B cell (primary cell): ENCODE results near the gene ABCG2. TPM values are rescaled to one million over a fixed set of nuclear protein-coding genes. Genes with fewer than 3 reads are reported as not detected.

Source experiments
- ATAC-seq: fragments of 200-7000 bp; cut with Tn5 transposase; one replicate; pipeline ENCODE4 v1.10.0; 2021; ENCODE audit warnings: low read depth, mild to moderate bottlenecking, moderate number of reproducible peaks, moderate library complexity
- CTCF ChIA-PET: fragments of 350-600 bp; sonication (Branson Sonifier 250); formaldehyde crosslinking; loops from one replicate; lab custom pipeline; 2021; ENCODE audit warnings: antibody characterized with exemption, inconsistent platforms; lab: Charles Lee
- POLR2A ChIA-PET: fragments of 350-600 bp; sonication (Branson Sonifier 250); formaldehyde crosslinking; loops from one replicate; lab custom pipeline; 2021; ENCODE audit warnings: antibody characterized with exemption; lab: Charles Lee
- DNase-seq: peaks from one replicate; pipeline ENCODE4 v3.0.0; 2013
- H2AFZ ChIP-seq: 2 replicates; pipeline ENCODE4 v1.6.1; 2012; ENCODE audit warnings: mild to moderate bottlenecking, low read depth, low read length; ENCODE audit not compliant: insufficient read depth, poor library complexity, severe bottlenecking
- H3K27ac ChIP-seq, 2 donors: 1 replicate in 1 of 2; 2 replicates in 1 of 2; pipeline ENCODE4 v1.5.1; 2012 to 2013; ENCODE audit warnings: low read length in 2 of 2, mild to moderate bottlenecking in 2 of 2, moderate library complexity in 1 of 2
- H3K27me3 ChIP-seq, 4 experiments: fragments of 200-600 bp in 1 of 4; sonication (generic) in 1 of 4; replicated peaks in 1 of 4; 1 replicate in 2 of 4; 2 replicates in 2 of 4; pipeline versions ENCODE4 v1.6.1 to v1.7.0; 2013 to 2016; ENCODE audit warnings: low read length in 3 of 4, mild to moderate bottlenecking in 2 of 4, mixed read lengths in 1 of 4, moderate library complexity in 1 of 4; ENCODE audit not compliant: insufficient read depth in 4 of 4, control insufficient read depth in 3 of 4; ENCODE audit errors: control extremely low read depth in 1 of 4
- H3K36me3 ChIP-seq, 2 experiments: replicated peaks in 1 of 2; 1 replicate in 1 of 2; 2 replicates in 1 of 2; pipeline versions ENCODE4 v1.6.1 to v1.7.1; 2013; ENCODE audit warnings: low read length in 1 of 2; ENCODE audit not compliant: insufficient read depth in 2 of 2, control insufficient read depth in 1 of 2; ENCODE audit errors: control extremely low read depth in 1 of 2, extremely low read depth in 1 of 2
- H3K4me1 ChIP-seq, 2 donors: fragments of 200-600 bp in 1 of 2; sonication (generic) in 1 of 2; 1 replicate in 1 of 2; 2 replicates in 1 of 2; pipeline versions ENCODE4 v1.5.1 to v1.6.1; 2013 to 2017; ENCODE audit warnings: low read length in 2 of 2; ENCODE audit not compliant: control insufficient read depth in 2 of 2, insufficient read depth in 2 of 2
- H3K4me2 ChIP-seq: replicated peaks from 2 replicates; pipeline ENCODE3; 2012; ENCODE audit warnings: mild to moderate bottlenecking, low read depth, low read length; ENCODE audit not compliant: poor library complexity, severe bottlenecking
- H3K4me3 ChIP-seq, 5 experiments: fragments of 200-600 bp in 1 of 5; sonication (generic) in 1 of 5; 1 replicate in 3 of 5; 2 replicates in 2 of 5; pipeline versions ENCODE4 v1.5.1 to v1.7.0; 2011 to 2016; ENCODE audit warnings: low read length in 4 of 5, mild to moderate bottlenecking in 4 of 5, low read depth in 2 of 5, control low read depth in 1 of 5, moderate library complexity in 1 of 5; ENCODE audit not compliant: insufficient read depth in 1 of 5; ENCODE audit errors: control extremely low read depth in 1 of 5, extremely low read depth in 1 of 5
- H3K79me2 ChIP-seq: fragments of 200-600 bp; sonication (generic); one replicate; pipeline ENCODE4 v1.6.0; 2016; ENCODE audit warnings: low read length; ENCODE audit not compliant: control insufficient read depth, insufficient read depth
- H3K9ac ChIP-seq: fragments of 200-600 bp; sonication (generic); 2 replicates; pipeline ENCODE4 v1.6.1; 2017; ENCODE audit warnings: mild to moderate bottlenecking, low read length, moderate library complexity
- H3K9me3 ChIP-seq, 3 donors: one replicate each; pipeline versions ENCODE4 v1.6.1 to v1.7.1; 2013; ENCODE audit warnings: low read length in 2 of 3; ENCODE audit not compliant: control insufficient read depth in 2 of 3, insufficient read depth in 1 of 3; ENCODE audit errors: control extremely low read depth in 1 of 3
- H4K20me1 ChIP-seq: 2 replicates; pipeline ENCODE4 v1.6.0; 2012; ENCODE audit warnings: mild to moderate bottlenecking, low read length; ENCODE audit not compliant: insufficient read depth, control insufficient read depth, poor library complexity, severe bottlenecking
- H3K27ac Mint-ChIP-seq: one replicate; pipeline ENCODE4 v1.8.0; 2021; ENCODE audit warnings: mixed read lengths
- H3K27me3 Mint-ChIP-seq: one replicate; pipeline ENCODE4 v1.8.0; 2021; ENCODE audit warnings: mixed read lengths
- H3K4me1 Mint-ChIP-seq: one replicate; pipeline ENCODE4 v1.8.0; 2021; ENCODE audit warnings: mixed read lengths
- H3K4me3 Mint-ChIP-seq: one replicate; pipeline ENCODE4 v1.8.0; 2021; ENCODE audit warnings: mixed read lengths
- H3K9me3 Mint-ChIP-seq: one replicate; pipeline ENCODE4 v1.8.0; 2022; ENCODE audit warnings: mixed read lengths; ENCODE audit not compliant: insufficient read depth
- CTCF ChIP-seq: fragments of 200-600 bp; IDR thresholded peaks from one replicate; pipeline ENCODE4 v1.8.0; 2022; ENCODE audit warnings: antibody characterized with exemption, mild to moderate bottlenecking
- EZH2 ChIP-seq: IDR thresholded peaks from 2 replicates; pipeline ENCODE4 v1.6.1; 2012; ENCODE audit warnings: borderline replicate concordance, low read depth, mild to moderate bottlenecking, moderate library complexity, low read length; ENCODE audit not compliant: insufficient read depth, poor library complexity, severe bottlenecking
- WGBS: methylation state at CpG from one replicate; pipeline ENCODE4 v1.1.5; 2013; ENCODE audit warnings: missing lambda C conversion rate; ENCODE audit not compliant: insufficient coverage; 5-methylcytosine and 5-hydroxymethylcytosine counted together
- intact Hi-C: fragments of 100-400 bp; cut with micrococcal nuclease; formaldehyde crosslinking; loops from one replicate; pipeline ENCODE4 v1.10.0; 2022
- polyA plus RNA-seq: library from polyadenylated mRNA; depleted of rRNA; stranded (reverse); fragments of >200 nt; gene quantifications from 2 replicates; pipeline ENCODE4 v1.2.3, GENCODE V29; 2012
- total RNA-seq, 2 donors: library from RNA; stranded (reverse); fragments of 120-200 nt in 1 of 2; gene quantifications; 1 replicate in 1 of 2; 2 replicates in 1 of 2; pipeline versions ENCODE4 v1.2.3 to v1.2.4, GENCODE V29; 2013 to 2022

Gene ABCG2
- total and polyA plus RNA-seq, 2 donors (not counting 1 experiment from before 2014, with no cell fraction given) = 0.01 TPM; not detected in 1

DNA sequence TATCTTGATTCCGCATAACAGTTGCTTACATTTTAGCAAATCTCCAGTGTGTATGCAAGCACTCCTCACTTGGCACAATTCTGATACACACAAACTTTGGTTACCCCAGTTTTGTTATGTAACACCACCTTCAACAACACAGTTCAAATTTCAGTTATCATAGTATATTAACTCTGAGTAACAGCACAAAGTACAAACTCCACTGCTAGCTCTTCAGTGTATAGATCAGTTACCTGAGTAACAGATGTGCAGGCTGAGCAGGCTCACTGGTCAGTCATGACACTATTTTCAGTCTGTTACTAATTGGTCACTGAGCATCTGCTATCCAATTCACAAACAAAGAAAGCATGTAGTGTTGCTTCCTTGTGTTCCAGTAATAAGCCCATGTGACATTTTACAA lies 95.6 kb downstream of the ABCG2 start:
- Histone ChIP-seq H3K36me3 (peaks cover 3 to 10% of the 10 kb centered on the region in 2 experiments), H3K4me3 (no peak overlapping the region), H3K4me1 (no peaks in the 10 kb centered on the region), H3K9ac (no peak overlapping the region), H3K27me3 (no peaks in the 10 kb centered on the region), H3K4me2 (no peak overlapping the region), H4K20me1 (no peaks in the 10 kb centered on the region), H3K27ac (no peak overlapping the region), H3K9me3 (peaks cover 0 to 3% (median 0%) of the 10 kb centered on the region in 3 donors), H2AFZ (no peak overlapping the region), H3K79me2 (no peaks in the 10 kb centered on the region)
- Mint-ChIP-seq H3K4me3 (no peak overlapping the region), H3K27me3 (no peaks in the 10 kb centered on the region), H3K9me3 (no peaks in the 10 kb centered on the region), H3K27ac (no peak overlapping the region), H3K4me1 (no peaks in the 10 kb centered on the region)
- WGBS = 100% methylated on average over 1 of the region's 1 CpG
- DNase-seq = no peak
- no peak for ATAC-seq
- no peak for TF ChIP-seq CTCF
- TF ChIP-seq EZH2 = no peak
- POLR2A ChIA-PET = no interaction called here
- CTCF ChIA-PET = no interaction called here
- intact Hi-C loops = no loop called here

- H3K4me1 ChIP-seq = no peaks in the 10 kb centered on the region
- H3K79me2 ChIP-seq = no peaks in the 10 kb centered on the region
- intact Hi-C loops = no loop called here
- H4K20me1 ChIP-seq = no peaks in the 10 kb centered on the region
- Mint-ChIP-seq H3K27ac (no peak overlapping the region), H3K9me3 (no peaks in the 10 kb centered on the region), H3K4me3 (no peak overlapping the region), H3K4me1 (no peaks in the 10 kb centered on the region), H3K27me3 (no peaks in the 10 kb centered on the region)
- H3K4me2 ChIP-seq = no peak overlapping the region
- ChIA-PET CTCF (no interaction called here), POLR2A (no interaction called here)
- no peak overlapping the region for H3K9ac ChIP-seq
- no peak overlapping the region for H3K27ac ChIP-seq
- no peaks in the 10 kb centered on the region for H3K27me3 ChIP-seq
- DNase-seq (no peak), ATAC-seq (no peak)
- no peak overlapping the region for H2AFZ ChIP-seq
- peaks cover 3 to 9% of the 10 kb centered on the region in 2 experiments for H3K36me3 ChIP-seq
- no peak overlapping the region for H3K4me3 ChIP-seq
- TF ChIP-seq CTCF (no peak), EZH2 (no peak)
- no peaks in the 10 kb centered on the region for H3K9me3 ChIP-seq
- no CpG with 5 or more reads among the region's 1 CpG for WGBS
Measured at GRCh38 chr4:88062311-88062710, 96.1 kb downstream of the ABCG2 start.
